HepG2 (cell line): Measurements from ENCODE around the gene NPHP1.
"Not testable (repeated sequence)": the region's sequence is repeated elsewhere in the genome, so short reads cannot be mapped to it uniquely, and the experiment has no call there.

Source experiments
- CEBPZ ChIP-seq: IDR thresholded peaks from 2 replicates; pipeline ENCODE4 v1.6.1; 2012; ENCODE audit warnings: low read length, improper control_type of control experiment
- HMG20A ChIP-seq: IDR thresholded peaks from 2 replicates; pipeline ENCODE4 v1.6.1; 2016; ENCODE audit warnings: borderline replicate concordance
- KLF13 ChIP-seq: sonication (generic); formaldehyde crosslinking; IDR thresholded peaks from 2 replicates; pipeline ENCODE4 v1.4.0; 2020; ENCODE audit warnings: mild to moderate bottlenecking, missing genetic modification reagents
- POLR2A ChIP-seq, 2 experiments: IDR thresholded peaks; 2 replicates each; pipeline ENCODE4 v1.6.1; 2011; ENCODE audit warnings: low read depth in 2 of 2, low read length in 2 of 2, mild to moderate bottlenecking in 1 of 2, moderate library complexity in 1 of 2; ENCODE audit not compliant: insufficient read depth in 1 of 2
- PREB ChIP-seq: sonication (generic); formaldehyde crosslinking; IDR thresholded peaks from 2 replicates; pipeline ENCODE4 v1.4.0; 2020; ENCODE audit warnings: missing genetic modification reagents
- ZNF329 ChIP-seq: sonication (generic); formaldehyde crosslinking; IDR thresholded peaks from 2 replicates; pipeline ENCODE4 v1.9.0; 2021; ENCODE audit warnings: low read depth, mild to moderate bottlenecking, missing genetic modification reagents

GRCh38 chr2:110094884-110095534 lies 109.8 kb downstream of the NPHP1 start:
- TF ChIP-seq CEBPZ; POLR2A (IDR thresholded peaks at IDR 0.05; ENCODE audit: insufficient read depth in 1 of 2, low read depth in 2 of 2, low read length in 2 of 2); HMG20A (CRISPR knock-in tag); KLF13; ZNF329; PREB: not testable (repeated sequence)
